Erythroblast (primary cell): ENCODE results near the gene RCE1.

Experiments used
- GATA1 ChIP-seq: IDR thresholded peaks from 2 replicates; pipeline ENCODE4 v1.6.1; 2011; ENCODE audit warnings: low read depth, mild to moderate bottlenecking, control low read depth, low read length, moderate library complexity
- POLR2A ChIP-seq: IDR thresholded peaks from 2 replicates; pipeline ENCODE4 v1.6.1; 2011; ENCODE audit warnings: mild to moderate bottlenecking, low read length

GRCh38 chr11:66870616-66871520 lies 27.6 kb downstream of the RCE1 start:
- TF ChIP-seq GATA1 (no peak), POLR2A (no peak)
